ENCODE results near the gene DCAF11. TPM values are rescaled to one million over a fixed set of nuclear protein-coding genes. Genes with fewer than 3 reads are reported as not detected.

Gene DCAF11
- total and polyA plus RNA-seq, 2 donors (not counting 1 experiment from before 2014, with no cell fraction given): 64.5 to 96.3 TPM

GRCh38 chr14:24130717-24131548 is 16.4 kb downstream of the DCAF11 start:
- intact Hi-C loops (cut with micrococcal nuclease): no loop called here
- Histone ChIP-seq H3K4me3 (ENCODE audit: control extremely low read depth in 1 of 5, extremely low read depth in 1 of 5, insufficient read depth in 1 of 5, low read depth in 2 of 5, low read length in 4 of 5) (no peak overlapping the region), H3K4me2 (replicated peaks; ENCODE audit: low read depth, low read length, poor library complexity, severe bottlenecking) (no peak overlapping the region), H3K27me3 (replicated peaks in 1 of 4; ENCODE audit: control extremely low read depth in 1 of 4, control insufficient read depth in 3 of 4, insufficient read depth in 4 of 4, low read length in 3 of 4) (no peaks in the 10 kb centered on the region), H3K36me3 (replicated peaks in 1 of 2; ENCODE audit: control extremely low read depth in 1 of 2, control insufficient read depth in 1 of 2, extremely low read depth in 1 of 2, insufficient read depth in 2 of 2, low read length in 1 of 2) (no peaks in the 10 kb centered on the region), H3K79me2 (ENCODE audit: control insufficient read depth, insufficient read depth, low read length) (peaks cover 13% of the 10 kb centered on the region), H3K4me1 (ENCODE audit: control insufficient read depth in 2 of 2, insufficient read depth in 2 of 2, low read length in 2 of 2) (peaks cover 25 to 26% of the 10 kb centered on the region in 2 donors), H3K9ac (ENCODE audit: low read length) (no peak overlapping the region), H3K27ac (ENCODE audit: low read length in 2 of 2) (no peak overlapping the region), H3K9me3 (ENCODE audit: control extremely low read depth in 1 of 3, control insufficient read depth in 2 of 3, insufficient read depth in 1 of 3, low read length in 2 of 3) (no peaks in the 10 kb centered on the region), H2AFZ (ENCODE audit: insufficient read depth, low read depth, low read length, poor library complexity, severe bottlenecking) (no peak overlapping the region), H4K20me1 (ENCODE audit: control insufficient read depth, insufficient read depth, low read length, poor library complexity, severe bottlenecking) (no peaks in the 10 kb centered on the region)
- Mint-ChIP-seq H3K4me1 (peaks cover 28% of the 10 kb centered on the region), H3K27me3 (no peaks in the 10 kb centered on the region), H3K4me3 (no peak overlapping the region), H3K27ac (no peak overlapping the region), H3K9me3 (ENCODE audit: insufficient read depth) (no peaks in the 10 kb centered on the region)
- TF ChIP-seq CTCF (IDR thresholded peaks at IDR 0.05) (no peak), EZH2 (IDR thresholded peaks at IDR 0.05; ENCODE audit: borderline replicate concordance, insufficient read depth, low read depth, low read length, poor library complexity, severe bottlenecking) (no peak)
- DNase-seq (no peak), ATAC-seq (ENCODE audit: low read depth) (no peak)
- CTCF ChIA-PET: no interaction called here
- POLR2A ChIA-PET: no interaction called here
- WGBS (ENCODE audit: insufficient coverage): 93% methylated on average over 3 of the region's 7 CpGs

GRCh38 chr14:24131549-24131966 is 17.0 kb downstream of the DCAF11 start:
- peaks cover 15% of the 10 kb centered on the region for H3K79me2 ChIP-seq (ENCODE audit: control insufficient read depth, insufficient read depth, low read length)
- no peaks in the 10 kb centered on the region for H3K36me3 ChIP-seq (replicated peaks in 1 of 2; ENCODE audit: control extremely low read depth in 1 of 2, control insufficient read depth in 1 of 2, extremely low read depth in 1 of 2, insufficient read depth in 2 of 2, low read length in 1 of 2)
- no peak overlapping the region for H3K9ac ChIP-seq (ENCODE audit: low read length)
- H3K9me3 Mint-ChIP-seq (ENCODE audit: insufficient read depth): no peaks in the 10 kb centered on the region
- no peak overlapping the region for H3K4me3 ChIP-seq (ENCODE audit: control extremely low read depth in 1 of 5, extremely low read depth in 1 of 5, insufficient read depth in 1 of 5, low read depth in 2 of 5, low read length in 4 of 5)
- intact Hi-C loops (cut with micrococcal nuclease): no loop called here
- H3K9me3 ChIP-seq (ENCODE audit: control extremely low read depth in 1 of 3, control insufficient read depth in 2 of 3, insufficient read depth in 1 of 3, low read length in 2 of 3): no peaks in the 10 kb centered on the region
- no peaks in the 10 kb centered on the region for H3K27me3 ChIP-seq (replicated peaks in 1 of 4; ENCODE audit: control extremely low read depth in 1 of 4, control insufficient read depth in 3 of 4, insufficient read depth in 4 of 4, low read length in 3 of 4)
- H3K4me1 Mint-ChIP-seq: peaks cover 30% of the 10 kb centered on the region
- TF ChIP-seq EZH2 (IDR thresholded peaks at IDR 0.05; ENCODE audit: borderline replicate concordance, insufficient read depth, low read depth, low read length, poor library complexity, severe bottlenecking) (no peak), CTCF (IDR thresholded peaks at IDR 0.05) (no peak)
- no peak overlapping the region for H3K4me2 ChIP-seq (replicated peaks; ENCODE audit: low read depth, low read length, poor library complexity, severe bottlenecking)
- H3K27ac ChIP-seq (ENCODE audit: low read length in 2 of 2): no peak overlapping the region
- no peak overlapping the region for H3K4me3 Mint-ChIP-seq
- no peak overlapping the region for H2AFZ ChIP-seq (ENCODE audit: insufficient read depth, low read depth, low read length, poor library complexity, severe bottlenecking)
- ChIA-PET POLR2A (no interaction called here), CTCF (no interaction called here)
- H3K4me1 ChIP-seq (ENCODE audit: control insufficient read depth in 2 of 2, insufficient read depth in 2 of 2, low read length in 2 of 2): peaks cover 27 to 28% of the 10 kb centered on the region in 2 donors
- peaks cover 1% of the 10 kb centered on the region for H4K20me1 ChIP-seq (ENCODE audit: control insufficient read depth, insufficient read depth, low read length, poor library complexity, severe bottlenecking)
- no peak overlapping the region for H3K27ac Mint-ChIP-seq
- DNase-seq: no peak
- WGBS (ENCODE audit: insufficient coverage): 94% methylated on average over 14 of the region's 15 CpGs
- ATAC-seq (ENCODE audit: low read depth): no peak
- H3K27me3 Mint-ChIP-seq: no peaks in the 10 kb centered on the region
